Measurements from ENCODE around the gene DNER. TPM values are rescaled to one million over a fixed set of nuclear protein-coding genes. Genes with fewer than 3 reads are reported as not detected.
"Not testable (repeated sequence)": the region's sequence is repeated elsewhere in the genome, so short reads cannot be mapped to it uniquely, and the experiment has no call there.

The DNER gene
- total and polyA plus RNA-seq, 10 of the 15 experiments (the other 5 are each of a cell fraction or from before 2014, with no cell fraction given), result 0.04 to 0.08 (median 0.07) TPM; not detected in 7

DNA sequence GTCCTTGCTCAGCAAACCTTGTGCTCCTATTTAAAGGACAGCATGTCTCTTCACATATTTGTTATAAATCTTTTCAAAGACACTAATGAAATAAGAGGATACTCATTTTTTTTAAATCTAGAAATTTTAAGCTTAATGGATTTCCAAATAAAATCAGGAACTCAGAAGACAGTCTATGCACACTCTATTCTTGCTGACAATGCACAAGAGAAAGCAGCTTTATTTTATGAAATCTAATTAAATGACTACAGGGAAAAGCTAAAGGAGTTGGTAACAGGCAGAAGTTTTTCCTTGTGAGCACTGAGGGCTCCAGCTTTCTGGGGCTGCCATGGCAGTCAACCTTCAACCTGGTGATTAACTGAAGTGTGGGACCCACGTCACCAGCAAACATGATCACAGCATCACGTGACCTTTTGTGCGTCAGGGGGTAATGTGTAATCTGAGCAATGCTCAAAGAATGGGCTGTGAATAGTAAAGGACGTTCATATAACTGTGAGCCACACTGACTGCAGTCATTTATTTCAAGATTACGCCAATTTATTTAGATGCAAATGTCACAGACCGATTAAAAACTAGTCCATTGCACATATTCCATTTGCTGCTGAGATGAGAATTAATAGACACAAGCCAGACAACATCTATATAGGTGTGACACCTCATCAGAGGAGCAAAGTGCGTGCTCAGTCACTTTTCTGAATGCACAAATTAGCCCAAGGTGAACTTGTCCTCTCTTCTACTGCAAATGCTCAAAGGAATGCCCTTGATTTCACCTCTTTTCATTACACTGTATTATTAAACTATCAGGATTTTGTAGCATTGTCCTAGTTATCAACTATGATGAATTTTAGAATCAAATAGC lies 11.6 kb upstream of the DNER start:
- no peak overlapping the region for H2AFZ ChIP-seq (ENCODE audit: control insufficient read depth, low read depth, low read length)
- in situ Hi-C loops (cut with MboI), result no loop called here
- FAIRE-seq, result no peak

DNA sequence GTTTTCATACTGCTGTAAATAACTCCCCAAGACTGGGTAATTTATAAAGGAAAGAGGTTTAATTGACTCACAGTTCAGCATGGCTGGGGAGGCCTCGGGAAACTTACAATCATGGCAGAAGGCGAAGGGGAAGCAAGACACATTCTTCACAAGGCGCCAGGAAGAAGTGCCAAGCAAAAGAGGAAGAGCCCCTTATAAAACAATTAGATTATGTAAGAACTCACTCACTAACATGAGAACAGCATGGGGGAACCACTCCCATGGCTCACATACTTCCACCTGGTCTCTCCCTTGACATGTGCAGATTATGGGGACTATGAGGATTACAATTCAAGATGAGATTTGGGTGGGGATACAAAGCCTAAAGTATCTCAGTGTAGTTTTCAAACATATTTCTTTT lies 8.8 kb upstream of the DNER start:
- H3K36me3 ChIP-seq (ENCODE audit: control insufficient read depth in 2 of 2, insufficient read depth in 2 of 2, low read length in 1 of 2); H3K9me3 ChIP-seq (replicated peaks; ENCODE audit: control insufficient read depth, insufficient read depth, low read length); in situ Hi-C loops (cut with MboI); BruUV-seq (replicated peaks); H3K79me2 ChIP-seq (ENCODE audit: control insufficient read depth, insufficient read depth, low read length); H3K4me2 ChIP-seq (ENCODE audit: control insufficient read depth, insufficient read depth); FAIRE-seq; RAD21 ChIA-PET (ENCODE audit: unreplicated experiment); H2AFZ ChIP-seq (ENCODE audit: control insufficient read depth, low read depth, low read length); SMC1A ChIA-PET (ENCODE audit: uncharacterized antibody, unreplicated experiment); H3K27me3 ChIP-seq (replicated peaks in 1 of 2; ENCODE audit: control insufficient read depth in 2 of 2, insufficient read depth in 2 of 2, low read length in 1 of 2); H3K4me1 ChIP-seq (ENCODE audit: control insufficient read depth, insufficient read depth, low read length); H3K9ac ChIP-seq (ENCODE audit: control insufficient read depth, insufficient read depth, low read length); ATAC-seq; H4K20me1 ChIP-seq (ENCODE audit: control insufficient read depth, insufficient read depth); intact Hi-C loops (cut with micrococcal nuclease; ENCODE audit: unreplicated experiment); DNase-seq (ENCODE audit: low read depth, low spot score); H3K4me3 ChIP-seq; POLR2A ChIA-PET; H3K27ac ChIP-seq (ENCODE audit: control insufficient read depth, insufficient read depth): not testable (repeated sequence)
- 56% methylated on average over 3 of the region's 3 CpGs for WGBS (ENCODE audit: insufficient coverage, insufficient replicate concordance, low lambda C conversion rate, missing lambda C conversion rate)
- CTCF ChIA-PET, result interaction anchor here (0.9 kb wide), 1 partner anchor 13 kb away, joined by 5 read pairs; no protein-coding TSS in a partner anchor

More for the DNA sequence above, 11.6 kb upstream of the DNER start:
- Histone ChIP-seq H4K20me1 (ENCODE audit: control insufficient read depth, insufficient read depth) (no peaks in the 10 kb centered on the region), H3K36me3 (ENCODE audit: control insufficient read depth in 2 of 2, insufficient read depth in 2 of 2, low read length in 1 of 2) (no peaks in the 10 kb centered on the region), H3K4me3 (no peak overlapping the region), H3K27me3 (replicated peaks in 1 of 2; ENCODE audit: control insufficient read depth in 2 of 2, insufficient read depth in 2 of 2, low read length in 1 of 2) (no peaks in the 10 kb centered on the region; a peak in 1 of 4 replicates), H3K4me1 (ENCODE audit: control insufficient read depth, insufficient read depth, low read length) (no peaks in the 10 kb centered on the region), H3K79me2 (ENCODE audit: control insufficient read depth, insufficient read depth, low read length) (no peaks in the 10 kb centered on the region), H3K27ac (ENCODE audit: control insufficient read depth, insufficient read depth) (no peak overlapping the region), H3K9ac (ENCODE audit: control insufficient read depth, insufficient read depth, low read length) (no peak overlapping the region), H3K4me2 (ENCODE audit: control insufficient read depth, insufficient read depth) (no peak overlapping the region), H3K9me3 (replicated peaks; ENCODE audit: control insufficient read depth, insufficient read depth, low read length) (no peaks in the 10 kb centered on the region)
- ATAC-seq, result no peak
- DNase-seq (ENCODE audit: low read depth, low spot score), result no peak
- ChIA-PET POLR2A (no interaction called here), SMC1A (ENCODE audit: uncharacterized antibody, unreplicated experiment) (no interaction called here), RAD21 (ENCODE audit: unreplicated experiment) (no interaction called here), CTCF (interaction anchor here (0.6 kb wide), 1 partner anchor 578 kb away, joined by 3 read pairs; no protein-coding TSS in a partner anchor)
- TF ChIP-seq RAD51 (IDR thresholded peaks at IDR 0.05) (peak; percentile 30; the same call in 1 of the 2 replicates), SREBF1 (IDR thresholded peaks at IDR 0.05; ENCODE audit: low read length) (no peak), ZBED1 (IDR thresholded peaks at IDR 0.05; ENCODE audit: borderline replicate concordance) (no peak), STAT1 (conservative IDR thresholded peaks at IDR 0.05) (no peak), RBBP5 (conservative IDR thresholded peaks at IDR 0.05) (no peak), SUZ12 (IDR thresholded peaks at IDR 0.05; ENCODE audit: unreplicated experiment) (no peak)
- TF ChIP-seq, protein P1, sequence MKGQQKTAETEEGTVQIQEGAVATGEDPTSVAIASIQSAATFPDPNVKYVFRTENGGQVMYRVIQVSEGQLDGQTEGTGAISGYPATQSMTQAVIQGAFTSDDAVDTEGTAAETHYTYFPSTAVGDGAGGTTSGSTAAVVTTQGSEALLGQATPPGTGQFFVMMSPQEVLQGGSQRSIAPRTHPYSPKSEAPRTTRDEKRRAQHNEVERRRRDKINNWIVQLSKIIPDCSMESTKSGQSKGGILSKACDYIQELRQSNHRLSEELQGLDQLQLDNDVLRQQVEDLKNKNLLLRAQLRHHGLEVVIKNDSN (IDR thresholded peaks at IDR 0.05; ENCODE audit: borderline replicate concordance, extremely low read length, insufficient read depth, low read depth, low read length), result peak; percentile 7
- TF ChIP-seq, protein P2, sequence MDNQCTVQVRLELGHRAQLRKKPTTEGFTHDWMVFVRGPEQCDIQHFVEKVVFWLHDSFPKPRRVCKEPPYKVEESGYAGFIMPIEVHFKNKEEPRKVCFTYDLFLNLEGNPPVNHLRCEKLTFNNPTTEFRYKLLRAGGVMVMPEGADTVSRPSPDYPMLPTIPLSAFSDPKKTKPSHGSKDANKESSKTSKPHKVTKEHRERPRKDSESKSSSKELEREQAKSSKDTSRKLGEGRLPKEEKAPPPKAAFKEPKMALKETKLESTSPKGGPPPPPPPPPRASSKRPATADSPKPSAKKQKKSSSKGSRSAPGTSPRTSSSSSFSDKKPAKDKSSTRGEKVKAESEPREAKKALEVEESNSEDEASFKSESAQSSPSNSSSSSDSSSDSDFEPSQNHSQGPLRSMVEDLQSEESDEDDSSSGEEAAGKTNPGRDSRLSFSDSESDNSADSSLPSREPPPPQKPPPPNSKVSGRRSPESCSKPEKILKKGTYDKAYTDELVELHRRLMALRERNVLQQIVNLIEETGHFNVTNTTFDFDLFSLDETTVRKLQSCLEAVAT (IDR thresholded peaks at IDR 0.05), result no peak
- 21% methylated on average over 7 of the region's 7 CpGs for WGBS (ENCODE audit: insufficient coverage, insufficient replicate concordance, low lambda C conversion rate, missing lambda C conversion rate)
- intact Hi-C loops (cut with micrococcal nuclease; ENCODE audit: unreplicated experiment), result no loop called here
- BruUV-seq (replicated peaks), result no TSS peak
